Measurements from ENCODE around the gene PCDH15. TPM values are rescaled to one million over a fixed set of nuclear protein-coding genes. Genes with fewer than 3 reads are reported as not detected.

The PCDH15 gene
- total and polyA plus RNA-seq, 2 of the 8 experiments (the other 6 are each of a cell fraction or from before 2014, with no cell fraction given): 0.11 TPM; not detected in 1

GRCh38 chr10:54454271-54454670, 346.8 kb downstream of the PCDH15 start:
- TF ChIP-seq RFX5 (IDR thresholded peaks at IDR 0.05; ENCODE audit: borderline replicate concordance, low read depth, low read length) (no peak), EP300 (IDR thresholded peaks at IDR 0.05; ENCODE audit: borderline replicate concordance in 1 of 2, low read depth in 2 of 2, low read length in 2 of 2) (no peak), SIX5 (IDR thresholded peaks at IDR 0.05; ENCODE audit: low read depth, low read length) (no peak), GTF2F1 (IDR thresholded peaks at IDR 0.05; ENCODE audit: borderline replicate concordance, low read depth, low read length) (no peak), TAF7 (optimal IDR thresholded peaks at IDR 0.05; ENCODE audit: borderline replicate concordance, low read depth, low read length) (no peak), SIN3A (conservative IDR thresholded peaks at IDR 0.05 in 1 of 2, IDR thresholded peaks at IDR 0.05 in 1 of 2; ENCODE audit: low read depth in 1 of 2, low read length in 2 of 2) (no peak), TCF12 (IDR thresholded peaks at IDR 0.05; ENCODE audit: low read depth, low read length) (no peak), POU5F1 (IDR thresholded peaks at IDR 0.05; ENCODE audit: low read depth, low read length) (no peak), TEAD4 (IDR thresholded peaks at IDR 0.05; ENCODE audit: low read depth, low read length) (no peak), CEBPB (IDR thresholded peaks at IDR 0.05; ENCODE audit: low read depth, low read length) (no peak), SUZ12 (IDR thresholded peaks at IDR 0.05; ENCODE audit: low read length) (no peak), SRF (IDR thresholded peaks at IDR 0.05; ENCODE audit: low read depth, low read length) (no peak), POLR2A (IDR thresholded peaks at IDR 0.05; ENCODE audit: control extremely low read depth in 1 of 2, low read depth in 2 of 2, low read length in 2 of 2) (no peak)
- no peak overlapping the region for H3K23ac ChIP-seq (ENCODE audit: insufficient read length)

More at GRCh38 chr10:54454271-54454670, 346.8 kb downstream of the PCDH15 start:
- no peaks in the 10 kb centered on the region for H3K79me1 ChIP-seq (ENCODE audit: low read depth, low read length)
- no peak overlapping the region for H3K4ac ChIP-seq (replicated peaks; ENCODE audit: insufficient read length, low read depth, low read length)
- no peak overlapping the region for H2BK20ac ChIP-seq (ENCODE audit: low read length)
- H3K4me1 ChIP-seq (replicated peaks in 1 of 4; ENCODE audit: control insufficient read depth in 3 of 4, insufficient read depth in 4 of 4, low read length in 3 of 4): no peaks in the 10 kb centered on the region
- no peaks in the 10 kb centered on the region for H3K23me2 ChIP-seq (ENCODE audit: low read depth, low read length)
- H4K91ac ChIP-seq (replicated peaks; ENCODE audit: insufficient read length, low read length): no peak overlapping the region
- H4K5ac ChIP-seq (ENCODE audit: insufficient read length, low read depth, low read length): no peak overlapping the region
- no peak overlapping the region for H3K4me3 ChIP-seq (ENCODE audit: extremely low read depth in 1 of 4, insufficient read depth in 2 of 4, low read depth in 3 of 4, low read length in 4 of 4)
- H2BK120ac ChIP-seq (replicated peaks; ENCODE audit: low read depth, low read length): no peak overlapping the region
- FAIRE-seq (no peak), DNase-seq (ENCODE audit: low read depth in 1 of 2, low spot score in 2 of 2) (no peak)
- H2AK5ac ChIP-seq (ENCODE audit: low read depth, low read length): no peak overlapping the region
- no peak overlapping the region for H2BK12ac ChIP-seq (ENCODE audit: low read depth, low read length)
- H3K27ac ChIP-seq (ENCODE audit: low read depth, low read length): no peak overlapping the region
- H3K18ac ChIP-seq (ENCODE audit: extremely low read depth, low read length): no peak overlapping the region
- H3K79me2 ChIP-seq (ENCODE audit: control insufficient read depth in 1 of 2, insufficient read depth in 2 of 2, low read length in 2 of 2): no peaks in the 10 kb centered on the region
- no peak overlapping the region for H2BK5ac ChIP-seq (ENCODE audit: low read depth, low read length)
- H2BK15ac ChIP-seq (ENCODE audit: low read length): no peak overlapping the region
- H2AFZ ChIP-seq (ENCODE audit: low read length): no peak overlapping the region
- ChIA-PET POLR2A (ENCODE audit: partially characterized antibody) (no interaction called here), CTCF (ENCODE audit: partially characterized antibody) (no interaction called here)
- no peaks in the 10 kb centered on the region for H3K9me3 ChIP-seq (ENCODE audit: insufficient read depth in 2 of 2, low read depth in 1 of 2, low read length in 1 of 2)
- H3K4me2 ChIP-seq (ENCODE audit: insufficient read depth in 1 of 2, low read depth in 2 of 2, low read length in 2 of 2): no peak overlapping the region
- no peaks in the 10 kb centered on the region for H3K36me3 ChIP-seq (ENCODE audit: control insufficient read depth in 2 of 4, insufficient read depth in 4 of 4, low read length in 3 of 4)
- H4K20me1 ChIP-seq (replicated peaks in 1 of 2; ENCODE audit: control insufficient read depth in 1 of 2, insufficient read depth in 2 of 2, low read length in 2 of 2): no peaks in the 10 kb centered on the region
- H3K56ac ChIP-seq (replicated peaks; ENCODE audit: insufficient read length, low read depth, low read length): no peak overlapping the region
- no peaks in the 10 kb centered on the region for H3K27me3 ChIP-seq (replicated peaks in 1 of 4; ENCODE audit: control insufficient read depth in 3 of 4, extremely low read depth in 1 of 4, insufficient read depth in 3 of 4, low read length in 3 of 4)
- H3K9ac ChIP-seq (replicated peaks in 1 of 4; ENCODE audit: extremely low read depth in 1 of 4, low read depth in 3 of 4, low read length in 3 of 4): no peak overlapping the region
- no peak overlapping the region for H3K14ac ChIP-seq (ENCODE audit: insufficient read length)
- no peak overlapping the region for H4K8ac ChIP-seq (ENCODE audit: extremely low read depth, insufficient read depth, low read length)
- WGBS, 2 experiments (ENCODE audit: extremely low coverage in 1 of 2, insufficient coverage in 1 of 2, insufficient read length in 1 of 2, insufficient replicate concordance in 2 of 2, low coverage in 1 of 2, low lambda C conversion rate in 2 of 2, missing lambda C conversion rate in 1 of 2): 96% methylated on average over 1 of the region's 1 CpG; no CpG with 5 or more reads in 1 of the 2 experiments
